Amygdala (tissue), 56 donors: ENCODE results near the gene CSE1L.
A peak's percentile ranks its signal among the peaks of the same experiment; 100 is the strongest.
"Not testable (repeated sequence)": the region's sequence is repeated elsewhere in the genome, so short reads cannot be mapped to it uniquely, and the experiment has no call there.

Experiments used
- DNase-seq, 56 donors: peaks; one replicate each; lab custom pipeline; 2025; lab: John Stamatoyannopoulos, UW

The CSE1L gene

GRCh38 chr20:49046087-49046900, at the start of gene CSE1L:
CSE1L (plus strand) TSS chr20:49046312; CDS start chr20:49058464, 12,152 bp downstream.
- DNase-seq = peak; percentile 72 to 97 (median 92)

GRCh38 chr20:48999890-49000870, 45.9 kb upstream of the CSE1L start:
- DNase-seq = peak in 2 of 56 donors; percentile 3 to 4

GRCh38 chr20:49001741-49002140, 44.4 kb upstream of the CSE1L start:
- DNase-seq = no peak

GRCh38 chr20:49006446-49006980, 39.6 kb upstream of the CSE1L start:
- DNase-seq = no peak

GRCh38 chr20:49009899-49010631, 36.0 kb upstream of the CSE1L start:
- DNase-seq = no peak

GRCh38 chr20:49024220-49024619, 21.9 kb upstream of the CSE1L start:
- no peak for DNase-seq

- not testable (repeated sequence) for DNase-seq
Observed at GRCh38 chr20:49028177-49028576, 17.9 kb upstream of the CSE1L start.

- DNase-seq = peak in 5 of 56 donors; percentile 2 to 32 (median 14)
Observed at GRCh38 chr20:49028684-49029083, 17.4 kb upstream of the CSE1L start.

GRCh38 chr20:49029203-49029602, 16.9 kb upstream of the CSE1L start:
- no peak for DNase-seq

- DNase-seq = peak in 1 of 56 donors; percentile 21
Observed at GRCh38 chr20:49030954-49031619, 15.0 kb upstream of the CSE1L start.

- no peak for DNase-seq
Observed at GRCh38 chr20:49032455-49032854, 13.7 kb upstream of the CSE1L start.

- peak in 4 of 56 donors; percentile 8 to 20 (median 12) for DNase-seq
Observed at GRCh38 chr20:49034070-49034732, 11.9 kb upstream of the CSE1L start.

GRCh38 chr20:49037962-49038387, 8.1 kb upstream of the CSE1L start:
- DNase-seq = no peak

GRCh38 chr20:49039854-49040253, 6.3 kb upstream of the CSE1L start:
- no peak for DNase-seq

GRCh38 chr20:49043000-49043399, 3.1 kb upstream of the CSE1L start:
- DNase-seq = no peak

GRCh38 chr20:49045440-49046086, 549 bp upstream of the CSE1L start:
- DNase-seq = peak in 11 of 56 donors; percentile 13 to 68 (median 36)

- peak in 3 of 56 donors; percentile 4 to 10 (median 6) for DNase-seq
Observed at GRCh38 chr20:49052334-49052733, 6.2 kb downstream of the CSE1L start.

- no peak for DNase-seq
Observed at GRCh38 chr20:49054056-49054643, 8.0 kb downstream of the CSE1L start.
